HG03565 (cell line): ENCODE measurements around the gene NDUFS2.

ENCODE experiments used
- ATAC-seq: cut with Tn5 transposase; IDR thresholded peaks from one replicate; pipeline ENCODE4 v1.9.1; 2021; ENCODE audit warnings: mild to moderate bottlenecking, moderate library complexity; ENCODE audit not compliant: unreplicated experiment

Gene NDUFS2

DNA sequence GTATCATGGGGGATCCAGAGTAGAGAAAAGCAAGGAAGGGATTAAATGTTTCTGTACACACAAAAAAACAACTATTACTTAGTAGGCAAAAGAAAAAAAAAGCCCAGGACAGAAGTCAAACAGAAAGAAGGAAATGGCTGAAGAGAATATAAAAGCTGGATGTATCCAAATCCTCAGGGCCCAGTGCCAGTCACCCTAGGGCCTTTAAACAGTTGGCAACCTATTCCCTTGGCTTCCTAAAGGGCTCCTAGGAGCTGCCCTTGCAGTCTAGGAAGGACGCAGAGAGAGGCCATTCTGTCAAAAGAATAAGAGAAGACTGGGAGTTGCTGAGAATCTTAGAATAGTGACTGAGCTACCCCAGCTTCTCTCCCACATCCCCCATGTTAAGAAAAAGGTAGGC is 29.8 kb upstream of the NDUFS2 start:
- no peak for ATAC-seq

DNA sequence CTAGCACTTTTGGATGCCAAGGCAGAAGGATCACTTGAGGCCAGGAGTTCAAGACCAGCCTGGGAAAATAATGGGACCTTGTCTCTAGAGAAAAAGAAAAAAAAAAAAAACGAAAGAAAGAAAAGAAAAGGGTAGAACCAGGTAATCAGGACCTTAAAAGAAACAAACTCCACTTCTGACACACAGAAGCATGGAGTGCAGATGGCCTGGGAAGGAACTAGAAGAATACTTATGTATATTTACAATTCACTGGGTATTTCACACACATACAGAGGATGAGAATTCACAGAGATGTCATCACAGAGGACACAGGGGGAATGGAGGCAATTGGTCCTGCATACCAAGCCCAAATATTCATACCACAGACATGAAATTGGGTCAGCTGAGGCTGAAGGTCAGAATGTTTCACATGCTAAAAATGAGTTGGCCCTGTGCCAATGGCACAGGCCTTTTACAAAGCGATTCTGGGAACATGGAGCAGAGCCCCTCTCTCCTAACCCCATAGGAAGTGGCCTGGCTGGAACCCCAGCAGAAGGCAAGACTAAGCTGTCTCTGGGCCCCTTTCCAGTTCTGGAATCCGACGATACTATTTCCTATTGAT is 29.3 kb upstream of the NDUFS2 start:
- no peak for ATAC-seq

DNA sequence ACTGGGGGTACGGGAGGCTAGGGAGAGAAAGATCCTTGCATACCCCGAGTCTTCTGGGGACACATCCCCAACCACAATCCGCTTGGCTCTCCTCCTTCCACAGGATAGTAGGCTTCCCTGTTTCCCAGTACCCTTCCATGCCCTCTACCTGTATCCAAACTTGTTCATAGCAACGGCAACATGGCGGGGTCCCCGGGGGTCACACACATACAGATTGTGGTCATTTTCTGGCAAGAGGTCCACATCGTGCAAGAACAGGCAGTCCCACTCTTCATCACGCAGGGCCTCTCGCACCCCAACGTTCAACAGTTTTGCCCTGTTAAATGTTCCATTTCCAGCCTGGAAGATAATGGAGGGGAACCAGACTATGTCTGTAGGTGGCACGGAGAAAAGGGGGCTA is 28.5 kb upstream of the NDUFS2 start:
- no peak for ATAC-seq

DNA sequence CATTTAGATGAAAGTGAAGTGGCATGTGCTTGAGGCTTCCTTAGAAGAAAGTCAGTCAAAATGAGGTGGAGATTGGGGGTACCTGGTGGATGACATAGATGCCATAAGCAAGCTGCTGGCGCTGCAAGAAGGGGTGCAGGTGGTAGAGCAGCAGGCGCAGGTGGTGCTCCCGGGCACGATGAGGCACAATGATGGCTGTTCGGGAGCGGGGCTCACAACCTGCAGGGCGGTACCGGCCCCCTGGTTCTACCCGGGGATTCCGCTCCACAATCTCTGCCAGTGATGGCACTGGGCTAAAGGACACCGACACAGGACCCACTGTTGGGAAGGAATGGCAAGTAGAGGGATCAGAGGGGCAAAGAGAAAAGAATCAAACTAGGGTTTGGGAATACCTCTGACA is 27.3 kb upstream of the NDUFS2 start:
- no peak for ATAC-seq

DNA sequence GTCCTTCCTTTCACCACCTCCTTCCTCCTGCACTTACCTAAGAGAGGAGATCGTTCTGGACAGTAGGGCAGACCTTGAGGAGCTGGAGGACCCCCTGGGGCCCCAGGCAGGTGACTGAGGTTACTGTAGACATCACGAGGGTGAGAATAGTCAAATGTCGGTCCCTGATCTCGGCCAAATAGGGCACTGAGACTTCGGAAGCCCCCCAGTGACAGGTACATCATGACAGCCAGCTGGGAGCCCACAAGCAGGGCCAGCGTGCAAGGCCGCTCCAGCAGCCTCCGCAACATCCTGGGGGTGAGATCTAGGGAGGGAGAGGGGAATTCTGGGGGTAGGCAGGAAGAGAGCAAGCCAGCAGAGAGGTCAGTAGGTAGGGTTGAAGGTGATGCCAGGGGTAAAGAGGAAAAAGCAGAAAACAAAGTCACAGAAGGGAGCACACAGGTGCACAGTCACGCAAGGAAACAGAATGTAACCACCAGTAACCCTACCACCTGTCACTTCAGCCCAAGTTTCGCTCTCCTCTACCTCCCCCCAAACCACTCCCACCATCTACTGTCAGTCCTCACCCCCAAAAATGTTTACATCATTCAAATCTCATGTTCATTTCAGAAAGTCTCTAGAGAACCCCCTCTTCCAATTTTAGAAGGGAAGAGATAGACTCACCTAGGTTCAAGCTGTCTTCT is 26.3 kb upstream of the NDUFS2 start:
- no peak for ATAC-seq

DNA sequence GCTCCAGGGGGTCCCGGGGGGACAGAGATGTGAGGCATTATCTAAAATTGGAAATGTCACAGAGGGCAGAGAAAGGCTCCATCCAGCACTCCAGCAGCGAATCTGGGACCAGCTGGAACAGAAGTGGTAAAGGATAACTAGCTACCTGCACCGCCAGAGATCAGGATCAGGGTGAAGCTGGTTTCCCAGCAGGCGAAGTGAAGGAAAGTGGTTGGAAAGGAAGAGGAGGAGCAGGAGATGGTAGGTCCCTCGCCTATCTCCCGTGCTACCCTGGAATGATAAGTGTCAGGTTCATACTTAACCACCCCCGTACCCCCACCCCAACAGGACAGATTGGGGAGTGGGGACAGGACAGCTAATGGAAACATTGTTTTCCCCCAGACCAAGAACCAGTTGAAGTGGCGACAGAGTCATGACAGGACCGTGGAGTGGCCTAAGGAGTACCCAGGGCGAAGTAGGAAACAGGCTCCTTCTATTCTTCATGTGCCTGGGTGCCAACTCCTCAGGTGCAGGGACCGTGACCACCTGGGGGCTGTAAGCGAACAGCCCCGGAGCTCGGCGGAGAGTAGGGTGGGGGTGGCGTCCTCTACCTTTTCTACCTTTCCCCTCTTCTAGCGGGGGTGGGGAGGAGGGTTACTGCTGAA is 25.6 kb upstream of the NDUFS2 start:
- no peak for ATAC-seq

DNA sequence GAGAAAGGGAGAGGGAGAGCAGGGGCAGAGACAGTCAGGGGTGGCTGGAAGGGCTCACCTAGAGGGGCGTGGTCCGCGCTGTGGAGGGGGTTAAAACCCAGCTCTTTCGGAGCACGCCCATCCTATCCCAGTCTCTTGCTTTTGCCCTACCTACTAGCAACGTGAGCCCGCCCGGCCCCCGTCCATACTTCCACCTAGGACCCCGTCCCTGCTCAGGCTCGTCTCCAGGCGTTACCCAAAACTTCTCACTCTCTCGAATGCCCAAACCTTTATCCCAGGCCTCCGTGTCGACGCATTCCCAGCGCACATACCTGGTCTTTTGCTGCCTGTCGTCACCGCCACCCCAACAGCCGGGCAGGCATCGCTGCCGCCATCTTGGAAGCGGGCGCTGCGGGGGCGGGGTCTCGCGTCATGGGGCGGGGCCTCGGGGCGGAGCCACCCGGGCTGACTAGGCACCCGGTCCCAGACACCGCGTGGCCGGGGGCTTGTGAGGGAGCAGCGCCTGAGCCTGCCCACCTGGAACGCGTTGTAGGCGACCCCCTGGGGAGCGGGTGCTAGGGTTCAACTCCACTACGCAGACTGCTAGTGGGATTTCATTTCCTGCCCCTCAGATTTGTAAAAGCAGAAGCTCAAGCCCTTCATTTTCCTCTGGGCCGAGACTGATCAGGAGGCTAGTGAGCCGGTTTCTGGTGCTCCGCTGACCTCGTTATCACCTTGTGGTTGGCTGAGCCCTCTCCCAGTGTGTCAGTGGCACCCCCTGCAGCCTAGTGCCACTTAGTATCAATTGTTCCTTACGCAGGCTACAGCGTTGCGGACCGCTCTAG is 24.8 kb upstream of the NDUFS2 start, which contains the start of gene B4GALT3:
TSS of gene B4GALT3 (minus strand) at position 396 of the 824 bp plus-strand sequence. CDS start 1,447 bp downstream, outside the sequence.
- peak; percentile 60 for ATAC-seq

DNA sequence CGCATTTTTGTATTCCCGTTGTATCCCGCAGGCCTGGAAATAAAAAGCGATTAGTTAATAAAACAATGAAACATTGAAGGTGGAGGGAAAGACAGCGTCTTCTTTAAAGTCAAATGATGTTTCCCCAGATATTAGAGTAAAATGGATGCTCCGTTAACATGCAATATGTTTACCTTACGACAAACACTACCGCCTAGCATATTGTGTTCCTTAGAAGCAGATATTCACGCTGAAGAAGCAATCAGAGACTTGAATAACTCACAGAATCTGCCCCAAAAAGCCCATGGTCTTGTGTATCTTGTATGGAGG is 24.3 kb upstream of the NDUFS2 start:
- no peak for ATAC-seq

DNA sequence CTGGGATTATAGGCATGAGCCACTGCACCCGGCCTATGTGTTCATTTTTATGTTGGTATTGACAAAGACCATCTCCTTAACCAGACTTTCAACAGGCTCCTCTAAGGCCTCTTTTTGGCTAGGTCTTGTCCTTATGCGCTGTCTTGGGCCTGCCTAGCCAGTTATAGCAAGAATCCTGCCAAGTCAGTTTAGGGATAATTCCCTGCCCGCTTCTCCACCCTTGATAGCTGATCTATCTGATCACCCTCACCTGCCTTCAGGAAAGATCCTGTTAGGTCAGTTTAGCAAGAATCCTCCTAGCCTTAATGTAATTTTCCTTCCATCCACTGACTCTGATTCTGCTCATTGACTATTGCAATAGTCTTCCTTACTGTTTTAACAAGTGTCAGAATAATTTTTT is 22.5 kb upstream of the NDUFS2 start:
- no peak for ATAC-seq

DNA sequence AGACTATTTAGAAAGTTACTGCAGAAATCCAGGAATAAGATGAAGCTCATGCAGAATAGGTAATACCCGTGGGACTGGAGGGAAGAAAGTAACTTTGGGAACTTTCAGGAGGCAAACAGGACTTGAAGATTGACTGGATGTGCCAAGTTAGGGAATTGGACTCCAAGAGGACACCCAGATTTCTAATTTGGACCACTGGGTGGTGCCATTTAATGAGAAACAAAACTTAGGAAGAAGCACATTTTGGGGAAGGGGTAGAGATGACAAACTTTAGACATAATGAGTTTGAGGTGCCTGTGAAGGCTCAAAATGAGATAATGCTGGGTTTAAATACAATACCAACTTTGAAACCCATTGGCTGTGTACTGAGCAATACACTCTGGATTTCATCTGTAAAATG is 21.5 kb upstream of the NDUFS2 start:
- ATAC-seq, result no peak

DNA sequence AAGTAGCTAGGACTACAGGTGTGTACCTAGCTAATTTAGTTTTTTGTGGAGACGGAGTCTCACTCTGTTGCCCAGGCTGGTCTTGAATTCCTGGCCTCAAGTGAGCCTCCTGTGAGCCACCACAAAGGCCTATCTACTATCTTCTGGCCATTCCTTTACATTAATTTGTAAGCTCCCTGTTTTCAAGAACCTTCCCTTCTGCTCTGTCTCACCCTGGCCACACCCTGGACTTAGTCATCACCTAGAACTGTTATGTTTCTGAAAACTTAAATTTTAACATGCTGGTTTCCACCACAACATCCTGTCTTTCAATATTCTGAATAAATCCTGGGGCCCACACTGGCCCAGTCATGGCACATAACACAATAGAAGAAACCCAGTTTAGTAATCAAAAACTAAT is 20.0 kb upstream of the NDUFS2 start:
- ATAC-seq, result peak; percentile 35

DNA sequence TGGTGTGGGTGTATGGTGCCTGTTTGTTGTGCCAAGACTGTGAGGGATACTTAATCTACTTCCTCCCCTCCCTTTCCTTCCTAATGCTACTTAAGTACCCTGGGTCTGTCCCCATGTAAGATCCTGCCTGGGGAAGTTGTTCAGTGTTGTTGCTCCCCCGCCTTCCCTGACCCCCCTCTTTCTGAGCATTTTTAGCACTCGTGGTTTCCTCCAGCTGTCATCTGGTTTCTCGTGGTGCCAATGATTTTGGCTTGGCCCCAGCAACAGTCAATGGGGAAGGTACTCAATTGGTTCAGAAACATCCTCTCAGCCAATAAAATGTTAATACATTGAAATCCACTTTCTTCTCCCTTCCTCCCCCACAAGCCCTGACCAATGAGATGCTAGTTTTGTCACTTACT is 16.9 kb upstream of the NDUFS2 start:
- peak; percentile 64 for ATAC-seq

DNA sequence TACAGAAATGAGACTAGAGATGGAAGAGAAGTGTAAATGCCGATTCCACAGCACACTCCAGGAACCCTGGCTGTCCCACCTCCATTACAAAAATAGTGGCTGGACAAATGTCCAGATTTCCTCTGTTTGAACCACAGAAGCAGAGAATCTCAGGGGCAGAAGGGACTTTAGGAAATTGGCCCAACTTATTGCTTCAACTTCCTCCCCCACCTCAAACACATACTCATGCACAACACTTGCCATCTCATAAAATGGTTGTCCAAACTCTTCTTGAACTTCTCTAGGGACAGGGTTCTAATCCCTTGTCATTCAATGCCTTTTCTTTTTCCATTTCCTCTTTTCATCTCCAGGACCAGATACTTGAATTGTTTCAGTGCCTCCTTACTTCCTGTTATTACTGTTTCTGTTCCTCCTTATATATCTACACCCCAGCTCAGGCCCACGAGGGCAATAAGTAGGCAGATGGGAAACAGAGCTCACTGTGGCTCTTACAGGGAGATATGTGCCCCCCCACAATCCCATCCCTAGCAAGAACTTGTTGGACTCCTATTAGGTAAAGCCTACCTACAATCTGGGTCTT is 16.3 kb upstream of the NDUFS2 start:
- ATAC-seq, result peak; percentile 21

DNA sequence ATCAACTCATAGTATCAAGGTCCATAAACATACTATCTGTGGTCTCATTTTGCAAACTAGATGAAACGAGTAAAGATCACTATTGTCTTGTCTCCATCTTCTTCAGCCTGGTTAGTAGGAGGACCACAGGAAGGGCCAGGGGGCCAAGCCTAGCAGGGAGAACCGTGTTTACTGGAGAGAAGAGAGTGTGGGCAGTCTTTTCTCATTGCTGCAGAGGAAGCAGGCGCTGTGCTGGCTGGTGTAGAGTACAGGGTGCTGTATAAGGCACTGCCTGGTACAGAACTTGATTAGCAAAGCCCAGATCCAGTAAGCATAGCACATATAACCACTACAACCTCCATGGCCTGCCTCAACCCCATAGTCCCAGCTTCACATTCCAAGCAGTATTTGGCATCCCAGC is 14.9 kb upstream of the NDUFS2 start:
- no peak for ATAC-seq

DNA sequence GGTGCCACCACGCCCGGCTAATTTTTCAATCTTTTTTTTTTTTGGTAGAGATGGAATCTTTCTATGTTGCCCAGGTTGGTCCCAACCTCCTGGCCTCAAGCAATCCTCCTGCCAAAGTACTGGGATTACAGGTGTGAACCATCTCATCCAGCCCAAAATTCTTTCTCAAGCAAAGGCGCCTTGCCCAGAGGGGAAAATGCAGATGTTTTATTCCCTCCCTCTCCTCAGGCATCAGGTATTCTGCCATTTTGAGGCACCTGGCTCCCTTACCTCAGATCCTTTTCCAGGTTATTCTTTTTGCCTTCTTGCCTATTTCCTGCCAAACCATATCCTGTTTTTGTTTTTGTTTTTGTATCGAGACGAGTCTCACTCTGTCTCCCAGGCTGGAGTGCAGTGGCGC is 13.8 kb upstream of the NDUFS2 start:
- no peak for ATAC-seq

DNA sequence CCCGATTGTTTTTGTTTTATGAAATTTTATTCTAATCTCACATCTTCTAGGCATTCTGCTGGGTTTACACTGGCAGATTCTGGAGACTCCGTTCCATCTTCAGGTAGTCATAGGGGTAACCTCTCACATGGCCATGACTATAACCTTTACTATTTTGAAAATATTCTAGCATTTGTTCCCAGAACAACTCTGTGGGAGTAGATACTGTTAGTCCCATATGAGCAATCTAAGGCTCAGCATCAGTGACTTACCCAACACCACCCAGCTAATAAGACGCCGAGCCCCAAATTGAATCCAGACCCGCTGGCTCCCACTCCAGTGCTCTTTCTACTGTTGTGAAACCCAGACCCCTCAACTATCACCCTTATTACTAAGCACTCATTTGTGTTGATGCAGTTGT is 13.1 kb upstream of the NDUFS2 start:
- no peak for ATAC-seq

DNA sequence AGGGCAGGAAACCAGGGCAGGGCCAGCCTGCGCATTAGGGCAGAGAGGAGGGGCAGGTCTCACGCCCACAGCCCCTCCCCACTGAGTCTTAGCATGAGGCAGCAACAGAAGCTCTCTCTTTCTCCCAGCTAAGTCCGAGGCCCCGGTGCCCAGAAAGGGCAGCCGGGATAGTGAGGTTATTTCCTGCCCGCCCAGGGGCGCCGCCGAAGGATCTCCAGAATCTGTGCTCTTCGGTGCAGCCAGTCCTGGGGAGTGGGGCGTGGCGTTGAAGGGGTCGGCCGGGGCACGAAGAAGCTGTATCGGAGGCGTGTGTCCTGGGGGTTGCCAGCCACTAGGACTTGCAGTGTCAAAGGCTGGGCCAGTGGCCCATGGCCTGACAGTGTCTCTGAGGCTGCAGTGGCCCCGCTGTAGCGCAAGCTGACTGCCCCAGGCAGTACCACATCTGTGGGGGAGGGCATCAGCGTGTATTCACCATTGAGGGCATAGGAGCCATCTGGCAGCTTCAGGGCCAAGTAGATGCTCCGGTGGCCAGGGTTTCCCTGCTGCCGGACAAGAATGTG is 11.1 kb upstream of the NDUFS2 start:
- no peak for ATAC-seq

DNA sequence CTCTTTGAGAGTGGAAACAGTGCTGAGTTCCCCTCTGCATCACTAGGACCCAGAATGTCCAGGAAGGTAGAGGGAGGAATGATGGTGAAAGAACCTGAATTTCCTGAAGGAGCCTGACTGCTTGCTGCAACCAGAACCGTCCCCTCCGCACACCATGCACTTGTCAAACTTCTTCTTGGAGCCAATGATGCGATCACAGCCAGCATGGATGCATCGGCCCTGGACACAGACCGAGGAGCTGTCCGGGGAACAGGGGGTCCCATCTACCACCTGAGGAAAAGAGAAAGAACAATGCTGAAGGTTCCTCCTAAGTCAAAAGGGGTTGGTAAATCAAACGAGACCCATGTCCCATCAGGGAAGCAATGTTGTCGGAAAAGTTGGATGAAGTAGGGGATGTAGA is 10.2 kb upstream of the NDUFS2 start:
- ATAC-seq, result no peak

DNA sequence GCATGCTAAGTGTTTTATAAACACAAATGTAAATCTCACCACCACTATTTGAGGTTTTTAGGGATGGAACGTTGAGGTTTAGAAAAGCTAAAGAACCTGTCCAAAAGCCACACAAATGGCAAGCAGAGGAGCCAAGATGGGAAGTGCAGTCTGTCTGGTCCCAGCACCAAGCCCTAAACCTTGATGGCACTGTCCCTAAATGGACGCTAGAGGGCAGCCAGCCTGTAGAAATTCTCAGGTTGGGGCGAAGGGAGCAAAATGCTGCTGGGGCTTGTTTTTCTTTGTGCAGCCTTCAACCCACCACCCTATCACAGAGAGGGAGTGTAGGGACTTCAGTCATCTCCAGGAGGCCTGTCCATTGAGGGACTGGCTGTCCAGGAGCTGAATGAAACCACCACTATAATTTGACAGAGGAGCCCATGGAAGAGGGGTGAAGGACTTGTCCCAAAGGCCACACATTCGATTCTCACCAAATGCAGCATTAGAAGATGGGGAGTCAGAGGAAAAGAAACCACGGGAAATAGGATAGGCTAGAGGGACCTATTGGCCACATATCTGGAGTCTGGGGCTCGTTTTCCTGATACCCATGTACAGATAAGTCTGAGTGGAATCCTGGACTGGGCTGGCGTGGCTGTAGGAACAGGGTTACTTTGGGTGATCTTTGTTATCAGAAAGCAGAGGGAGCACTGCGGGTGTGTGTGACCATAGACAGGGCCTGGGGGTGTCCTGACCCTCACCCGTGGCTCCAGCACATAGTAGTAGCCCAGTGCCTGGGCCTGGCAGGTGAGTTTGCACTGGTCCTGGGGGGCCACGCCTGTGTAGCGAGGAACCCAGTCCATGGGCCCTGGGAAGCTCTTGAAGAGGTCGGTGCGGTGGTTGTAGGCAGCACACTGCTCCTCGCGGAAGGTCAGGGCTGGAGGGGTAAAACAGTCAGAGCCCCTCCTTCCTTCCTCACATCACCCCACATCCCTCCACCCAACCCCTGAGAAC is 9.4 kb upstream of the NDUFS2 start:
- no peak for ATAC-seq
